Activated CD4-positive, alpha-beta memory T cell treated with anti-CD3 and anti-CD28 coated beads for 36 hours (primary cell): ENCODE data around the gene DHX58. TPM values are rescaled to one million over a fixed set of nuclear protein-coding genes. Genes with fewer than 3 reads are reported as not detected.
A peak's percentile ranks its signal among the peaks of the same experiment; 100 is the strongest.

Experiments
- CTCF ChIA-PET: fragments of 350-600 bp; sonication (Branson Sonifier 250); formaldehyde crosslinking; loops from one replicate; lab custom pipeline; 2021; ENCODE audit warnings: antibody characterized with exemption, inconsistent platforms; lab: Charles Lee
- POLR2A ChIA-PET: fragments of 350-600 bp; sonication (Branson Sonifier 250); formaldehyde crosslinking; loops from one replicate; lab custom pipeline; 2021; ENCODE audit warnings: antibody characterized with exemption; lab: Charles Lee
- DNase-seq: peaks from one replicate; pipeline ENCODE4 v3.0.0-alpha.2; 2020
- H3K27ac Mint-ChIP-seq: one replicate; pipeline ENCODE4 v1.8.0; 2021; ENCODE audit warnings: mixed read lengths
- H3K27me3 Mint-ChIP-seq: one replicate; pipeline ENCODE4 v1.8.0; 2021; ENCODE audit warnings: mixed read lengths
- H3K36me3 Mint-ChIP-seq: one replicate; pipeline ENCODE4 v1.8.0; 2021; ENCODE audit warnings: mixed read lengths
- H3K4me1 Mint-ChIP-seq: one replicate; pipeline ENCODE4 v1.8.0; 2021; ENCODE audit warnings: low read depth, mixed read lengths
- H3K4me3 Mint-ChIP-seq: one replicate; pipeline ENCODE4 v1.8.0; 2021; ENCODE audit warnings: mild to moderate bottlenecking, mixed read lengths
- H3K9me3 Mint-ChIP-seq: one replicate; pipeline ENCODE4 v1.8.0; 2021; ENCODE audit warnings: mixed read lengths
- intact Hi-C: fragments of 100-400 bp; cut with micrococcal nuclease; formaldehyde crosslinking; loops from one replicate; pipeline ENCODE4 v1.15.1; 2023
- total RNA-seq, 2 experiments: library from RNA; stranded (reverse); gene quantifications; one replicate each; pipeline ENCODE4 v1.2.3, GENCODE V29; 2021

The DHX58 gene
- total RNA-seq, 2 experiments from 2014 or later, result 38.1 to 38.4 TPM

GRCh38 chr17:42118545-42118944, 6.0 kb upstream of the DHX58 start:
- no peaks in the 10 kb centered on the region for H3K9me3 Mint-ChIP-seq
- no peak overlapping the region for H3K27ac Mint-ChIP-seq
- DNase-seq, result peak; percentile 64

GRCh38 chr17:42118126-42118510, 5.6 kb upstream of the DHX58 start:
- Mint-ChIP-seq H3K27ac (no peak overlapping the region), H3K4me1 (peaks cover 31% of the 10 kb centered on the region), H3K36me3 (peaks cover 31% of the 10 kb centered on the region), H3K27me3 (no peaks in the 10 kb centered on the region), H3K4me3 (no peak overlapping the region), H3K9me3 (no peaks in the 10 kb centered on the region)
- intact Hi-C loops, result loop anchor here (1.0 kb wide), 1 partner anchor 63 kb away; the partner anchor contains the start of gene KCNH4
- CTCF ChIA-PET, result interaction anchor here (0.7 to 15.6 kb wide), 14 partner anchors 10 to 409 kb away, joined by 3 to 211 read pairs (median 4); partner anchors contain the start of genes CNP, DNAJC7, KCNH4 and NKIRAS2
- POLR2A ChIA-PET, result interaction anchor here (1.3 kb wide), 1 partner anchor 8 kb away, joined by 3 read pairs; no protein-coding TSS in a partner anchor
- no peak for DNase-seq

More at GRCh38 chr17:42118545-42118944, 6.0 kb upstream of the DHX58 start:
- ChIA-PET CTCF (interaction anchor here (0.9 to 15.6 kb wide), 13 partner anchors 8 to 409 kb away, joined by 3 to 211 read pairs (median 6); partner anchors contain the start of genes CNP, DNAJC7 and NKIRAS2), POLR2A (interaction anchor here (1.3 kb wide), 1 partner anchor 9 kb away, joined by 3 read pairs; no protein-coding TSS in a partner anchor)
- Mint-ChIP-seq H3K4me1 (peaks cover 31% of the 10 kb centered on the region), H3K27me3 (no peaks in the 10 kb centered on the region), H3K4me3 (no peak overlapping the region), H3K36me3 (peaks cover 31% of the 10 kb centered on the region)
- intact Hi-C loops, result loop anchor here (1.0 kb wide), 1 partner anchor 63 kb away; the partner anchor contains the start of gene KCNH4

GRCh38 chr17:42117397-42118125, 5.0 kb upstream of the DHX58 start:
- no peaks in the 10 kb centered on the region for H3K27me3 Mint-ChIP-seq
- ChIA-PET CTCF (interaction anchor here (0.7 to 15.6 kb wide), 15 partner anchors 10 to 410 kb away, joined by 3 to 211 read pairs (median 3); partner anchors contain the start of genes CNP, DNAJC7, KCNH4 and NKIRAS2), POLR2A (no interaction called here)
- no peaks in the 10 kb centered on the region for H3K9me3 Mint-ChIP-seq
- intact Hi-C loops, result loop anchor here (1.0 kb wide), 1 partner anchor 64 kb away; the partner anchor contains the start of gene KCNH4
- peaks cover 35% of the 10 kb centered on the region for H3K4me1 Mint-ChIP-seq
- H3K27ac Mint-ChIP-seq, result no peak overlapping the region
- H3K4me3 Mint-ChIP-seq, result no peak overlapping the region
- peaks cover 31% of the 10 kb centered on the region for H3K36me3 Mint-ChIP-seq
- DNase-seq, result no peak

- POLR2A ChIA-PET, result no interaction called here
- H3K27ac Mint-ChIP-seq, result no peak overlapping the region
- H3K4me1 Mint-ChIP-seq, result peaks cover 38% of the 10 kb centered on the region
- CTCF ChIA-PET, result interaction anchor here (0.9 to 15.6 kb wide), 8 partner anchors 20 to 286 kb away, joined by 3 to 211 read pairs (median 10); partner anchors contain the start of genes CNP, DNAJC7, KCNH4 and NKIRAS2
- no peaks in the 10 kb centered on the region for H3K9me3 Mint-ChIP-seq
- DNase-seq, result peak; percentile 90
- H3K4me3 Mint-ChIP-seq, result no peak overlapping the region
- intact Hi-C loops, result loop anchor here (1.0 kb wide), 3 partner anchors 50 to 154 kb away; no protein-coding TSS in a partner anchor
- H3K27me3 Mint-ChIP-seq, result no peaks in the 10 kb centered on the region
- H3K36me3 Mint-ChIP-seq, result peaks cover 31% of the 10 kb centered on the region
Measured at GRCh38 chr17:42116705-42117396, 4.3 kb upstream of the DHX58 start.

- Mint-ChIP-seq H3K36me3 (peaks cover 28% of the 10 kb centered on the region), H3K9me3 (no peaks in the 10 kb centered on the region), H3K4me1 (peaks cover 35% of the 10 kb centered on the region), H3K4me3 (no peak overlapping the region), H3K27ac (peak overlapping the region; percentile 14), H3K27me3 (no peaks in the 10 kb centered on the region)
- ChIA-PET CTCF (interaction anchor here (0.9 to 15.6 kb wide), 6 partner anchors 13 to 413 kb away, joined by 4 to 211 read pairs (median 25); partner anchors contain the start of genes DNAJC7 and NKIRAS2), POLR2A (interaction anchor here (0.7 to 4.8 kb wide), 3 partner anchors 21 to 148 kb away, joined by 3 to 21 read pairs (median 7); partner anchors contain the start of gene CNP)
- no peak for DNase-seq
- intact Hi-C loops, result loop anchor here (5.0 kb wide), 1 partner anchor 43 kb away; no protein-coding TSS in a partner anchor
Measured at GRCh38 chr17:42114118-42114517, 1.6 kb upstream of the DHX58 start.

- DNase-seq, result no peak
- H3K4me1 Mint-ChIP-seq, result peaks cover 29% of the 10 kb centered on the region
- H3K9me3 Mint-ChIP-seq, result no peaks in the 10 kb centered on the region
- peak overlapping the region; percentile 96 for H3K27ac Mint-ChIP-seq
- peaks cover 26% of the 10 kb centered on the region for H3K36me3 Mint-ChIP-seq
- intact Hi-C loops, result loop anchor here (2.0 to 5.0 kb wide), 2 partner anchors 44 to 95 kb away; no protein-coding TSS in a partner anchor
- CTCF ChIA-PET, result interaction anchor here (1.0 to 15.6 kb wide), 5 partner anchors 12 to 414 kb away, joined by 4 to 211 read pairs (median 28); partner anchors contain the start of genes DNAJC7 and NKIRAS2
- no peak overlapping the region for H3K4me3 Mint-ChIP-seq
- H3K27me3 Mint-ChIP-seq, result no peaks in the 10 kb centered on the region
- POLR2A ChIA-PET, result interaction anchor here (0.7 to 4.8 kb wide), 8 partner anchors 8 to 173 kb away, joined by 3 to 21 read pairs (median 6); partner anchors contain the start of genes CNP, DNAJC7 and KAT2A
Measured at GRCh38 chr17:42113293-42114069, 967 bp upstream of the DHX58 start.

- Mint-ChIP-seq H3K27ac (peak overlapping the region; percentile 96), H3K4me3 (peak overlapping the region; percentile 78), H3K27me3 (no peaks in the 10 kb centered on the region), H3K9me3 (no peaks in the 10 kb centered on the region), H3K36me3 (peaks cover 20% of the 10 kb centered on the region), H3K4me1 (peaks cover 28% of the 10 kb centered on the region)
- ChIA-PET POLR2A (interaction anchor here (1.0 to 4.8 kb wide), 12 partner anchors 8 to 181 kb away, joined by 3 to 21 read pairs (median 4); partner anchors contain the start of genes CNP, DNAJC7, KAT2A and ODAD4), CTCF (interaction anchor here (1.0 to 15.6 kb wide), 6 partner anchors 11 to 149 kb away, joined by 5 to 211 read pairs (median 25); partner anchors contain the start of genes DNAJC7, KCNH4 and NKIRAS2)
- DNase-seq, result peak; percentile 55
- intact Hi-C loops, result loop anchor here (2.0 to 5.0 kb wide), 2 partner anchors 45 to 93 kb away; no protein-coding TSS in a partner anchor
Measured at GRCh38 chr17:42111871-42112551, 503 bp downstream of the DHX58 start.

- no peaks in the 10 kb centered on the region for H3K27me3 Mint-ChIP-seq
- POLR2A ChIA-PET, result interaction anchor here (1.1 to 4.8 kb wide), 4 partner anchors 10 to 145 kb away, joined by 3 to 21 read pairs (median 10); partner anchors contain the start of genes CNP, KAT2A and ZNF385C
- peaks cover 24% of the 10 kb centered on the region for H3K4me1 Mint-ChIP-seq
- no peaks in the 10 kb centered on the region for H3K9me3 Mint-ChIP-seq
- no peak for DNase-seq
- peak overlapping the region; percentile 39 for H3K4me3 Mint-ChIP-seq
- CTCF ChIA-PET, result interaction anchor here (1.3 to 15.6 kb wide), 5 partner anchors 10 to 148 kb away, joined by 5 to 211 read pairs (median 28); partner anchors contain the start of genes CNP, DNAJC7 and NKIRAS2
- intact Hi-C loops, result loop anchor here (5.0 kb wide), 1 partner anchor 46 kb away; no protein-coding TSS in a partner anchor
- peak overlapping the region; percentile 58 for H3K27ac Mint-ChIP-seq
- H3K36me3 Mint-ChIP-seq, result peaks cover 16% of the 10 kb centered on the region
Measured at GRCh38 chr17:42111265-42111636, 1.3 kb downstream of the DHX58 start.

- Mint-ChIP-seq H3K27ac (peak overlapping the region; percentile 58), H3K9me3 (no peaks in the 10 kb centered on the region), H3K36me3 (peaks cover 9% of the 10 kb centered on the region), H3K27me3 (no peaks in the 10 kb centered on the region), H3K4me1 (peaks cover 24% of the 10 kb centered on the region), H3K4me3 (peak overlapping the region; percentile 39)
- intact Hi-C loops, result loop anchor here (5.0 kb wide), 1 partner anchor 47 kb away; no protein-coding TSS in a partner anchor
- no peak for DNase-seq
- ChIA-PET CTCF (interaction anchor here (1.3 to 15.6 kb wide), 6 partner anchors 9 to 148 kb away, joined by 5 to 211 read pairs (median 25); partner anchors contain the start of genes CNP, DNAJC7 and NKIRAS2), POLR2A (interaction anchor here (1.1 to 4.8 kb wide), 5 partner anchors 8 to 145 kb away, joined by 3 to 21 read pairs (median 4); partner anchors contain the start of genes CNP, DNAJC7 and KAT2A)
Measured at GRCh38 chr17:42110301-42111264, 1.9 kb downstream of the DHX58 start.
